Parathyroid adenoma (tissue), 2 donors: ENCODE data around the gene PHF21B.

Experiments used
- H2AFZ ChIP-seq: fragments of 300-600 bp; sonication (generic); one replicate; pipeline ENCODE4 v1.7.0; 2017; ENCODE audit warnings: antibody characterized with exemption, mild to moderate bottlenecking
- H3K27ac ChIP-seq: fragments of 300-600 bp; sonication (generic); one replicate; pipeline ENCODE4 v1.7.0; 2017
- H3K27me3 ChIP-seq: fragments of 300-600 bp; sonication (generic); one replicate; pipeline ENCODE4 v1.7.0; 2017; ENCODE audit warnings: low read length; ENCODE audit not compliant: control insufficient read depth, insufficient read depth
- H3K36me3 ChIP-seq: fragments of 300-600 bp; sonication (generic); one replicate; pipeline ENCODE4 v1.7.0; 2017; ENCODE audit warnings: low read length; ENCODE audit not compliant: control insufficient read depth, insufficient read depth
- H3K4me1 ChIP-seq: fragments of 300-600 bp; sonication (generic); one replicate; pipeline ENCODE4 v1.7.0; 2017; ENCODE audit warnings: control low read depth
- H3K4me2 ChIP-seq: fragments of 300-600 bp; sonication (generic); one replicate; pipeline ENCODE4 v1.7.0; 2017; ENCODE audit warnings: low read length
- H3K4me3 ChIP-seq: fragments of 300-600 bp; sonication (generic); one replicate; pipeline ENCODE4 v1.7.0; 2017; ENCODE audit warnings: low read depth, low read length
- H3K79me2 ChIP-seq: fragments of 300-600 bp; sonication (generic); one replicate; pipeline ENCODE4 v1.7.0; 2017; ENCODE audit warnings: control low read depth
- H3K9ac ChIP-seq: fragments of 300-600 bp; sonication (generic); one replicate; pipeline ENCODE4 v1.7.0; 2017; ENCODE audit warnings: mild to moderate bottlenecking
- H3K9me3 ChIP-seq: fragments of 300-600 bp; sonication (generic); one replicate; pipeline ENCODE4 v1.7.0; 2017; ENCODE audit warnings: low read length; ENCODE audit not compliant: control insufficient read depth
- TF ChIP-seq, protein P1 (sequence below): fragments of 300-600 bp; sonication (generic); IDR thresholded peaks from one replicate; pipeline ENCODE4 v1.7.0; 2017; ENCODE audit warnings: antibody characterized with exemption, mild to moderate bottlenecking
- donor health status: primary hyperparathyroidism.

The PHF21B gene

DNA sequence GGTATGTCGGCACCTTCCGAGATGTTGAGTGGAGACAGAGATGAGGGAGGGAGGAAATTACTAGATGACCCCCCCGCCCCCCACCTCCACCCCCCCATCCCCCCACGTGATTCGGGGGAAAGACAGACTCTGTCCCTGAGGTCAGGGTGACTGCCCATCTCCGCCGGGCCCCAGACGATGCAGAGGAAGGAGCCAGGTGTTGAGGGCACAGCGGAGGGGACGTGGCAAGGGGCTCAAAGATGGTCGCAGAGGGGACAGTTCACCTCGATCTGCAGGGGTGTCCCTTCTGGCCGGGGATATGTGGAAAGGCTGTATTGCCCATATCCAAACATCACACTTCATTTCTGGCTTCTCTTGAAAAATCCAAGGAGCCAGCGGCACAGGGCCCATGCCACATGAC, 14.1 kb downstream of the PHF21B start:
- TF ChIP-seq, protein P1, sequence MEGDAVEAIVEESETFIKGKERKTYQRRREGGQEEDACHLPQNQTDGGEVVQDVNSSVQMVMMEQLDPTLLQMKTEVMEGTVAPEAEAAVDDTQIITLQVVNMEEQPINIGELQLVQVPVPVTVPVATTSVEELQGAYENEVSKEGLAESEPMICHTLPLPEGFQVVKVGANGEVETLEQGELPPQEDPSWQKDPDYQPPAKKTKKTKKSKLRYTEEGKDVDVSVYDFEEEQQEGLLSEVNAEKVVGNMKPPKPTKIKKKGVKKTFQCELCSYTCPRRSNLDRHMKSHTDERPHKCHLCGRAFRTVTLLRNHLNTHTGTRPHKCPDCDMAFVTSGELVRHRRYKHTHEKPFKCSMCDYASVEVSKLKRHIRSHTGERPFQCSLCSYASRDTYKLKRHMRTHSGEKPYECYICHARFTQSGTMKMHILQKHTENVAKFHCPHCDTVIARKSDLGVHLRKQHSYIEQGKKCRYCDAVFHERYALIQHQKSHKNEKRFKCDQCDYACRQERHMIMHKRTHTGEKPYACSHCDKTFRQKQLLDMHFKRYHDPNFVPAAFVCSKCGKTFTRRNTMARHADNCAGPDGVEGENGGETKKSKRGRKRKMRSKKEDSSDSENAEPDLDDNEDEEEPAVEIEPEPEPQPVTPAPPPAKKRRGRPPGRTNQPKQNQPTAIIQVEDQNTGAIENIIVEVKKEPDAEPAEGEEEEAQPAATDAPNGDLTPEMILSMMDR = no peak
- H3K79me2 ChIP-seq = peaks cover 31% of the 10 kb centered on the region

DNA sequence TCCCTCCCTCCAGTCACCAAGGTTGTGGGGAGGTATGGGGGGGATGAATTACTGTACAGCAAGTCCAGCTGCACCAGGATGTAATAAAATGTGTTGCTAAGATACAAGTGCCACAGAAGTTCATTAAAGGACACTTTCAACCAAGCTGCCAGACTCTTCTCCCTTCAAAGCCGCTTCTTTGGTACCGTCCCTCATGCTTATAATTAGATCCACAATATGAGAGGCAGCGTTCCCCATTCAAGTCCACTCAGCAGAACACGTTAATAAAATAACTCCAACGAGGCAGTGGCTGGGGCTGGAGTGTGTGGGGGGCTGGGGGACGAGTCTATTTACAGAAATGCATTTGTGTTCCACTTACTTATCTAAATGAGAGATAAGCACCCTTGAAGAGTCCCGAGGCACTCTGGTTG, 14.7 kb downstream of the PHF21B start:
- TF ChIP-seq, protein P1 = no peak
- H3K4me3 ChIP-seq = no peak overlapping the region
- no peak overlapping the region for H3K9ac ChIP-seq
- no peak overlapping the region for H2AFZ ChIP-seq
- no peaks in the 10 kb centered on the region for H3K27me3 ChIP-seq
- H3K27ac ChIP-seq = no peak overlapping the region
- no peaks in the 10 kb centered on the region for H3K36me3 ChIP-seq
- H3K79me2 ChIP-seq = peaks cover 25% of the 10 kb centered on the region
- no peak overlapping the region for H3K4me2 ChIP-seq
- H3K9me3 ChIP-seq = no peaks in the 10 kb centered on the region
- no peaks in the 10 kb centered on the region for H3K4me1 ChIP-seq

More for the DNA sequence above, 14.1 kb downstream of the PHF21B start:
- no peaks in the 10 kb centered on the region for H3K27me3 ChIP-seq
- no peak overlapping the region for H2AFZ ChIP-seq
- H3K36me3 ChIP-seq = no peaks in the 10 kb centered on the region
- H3K4me2 ChIP-seq = no peak overlapping the region
- no peak overlapping the region for H3K4me3 ChIP-seq
- no peak overlapping the region for H3K27ac ChIP-seq
- no peak overlapping the region for H3K9ac ChIP-seq
- no peaks in the 10 kb centered on the region for H3K4me1 ChIP-seq
- H3K9me3 ChIP-seq = no peaks in the 10 kb centered on the region

DNA sequence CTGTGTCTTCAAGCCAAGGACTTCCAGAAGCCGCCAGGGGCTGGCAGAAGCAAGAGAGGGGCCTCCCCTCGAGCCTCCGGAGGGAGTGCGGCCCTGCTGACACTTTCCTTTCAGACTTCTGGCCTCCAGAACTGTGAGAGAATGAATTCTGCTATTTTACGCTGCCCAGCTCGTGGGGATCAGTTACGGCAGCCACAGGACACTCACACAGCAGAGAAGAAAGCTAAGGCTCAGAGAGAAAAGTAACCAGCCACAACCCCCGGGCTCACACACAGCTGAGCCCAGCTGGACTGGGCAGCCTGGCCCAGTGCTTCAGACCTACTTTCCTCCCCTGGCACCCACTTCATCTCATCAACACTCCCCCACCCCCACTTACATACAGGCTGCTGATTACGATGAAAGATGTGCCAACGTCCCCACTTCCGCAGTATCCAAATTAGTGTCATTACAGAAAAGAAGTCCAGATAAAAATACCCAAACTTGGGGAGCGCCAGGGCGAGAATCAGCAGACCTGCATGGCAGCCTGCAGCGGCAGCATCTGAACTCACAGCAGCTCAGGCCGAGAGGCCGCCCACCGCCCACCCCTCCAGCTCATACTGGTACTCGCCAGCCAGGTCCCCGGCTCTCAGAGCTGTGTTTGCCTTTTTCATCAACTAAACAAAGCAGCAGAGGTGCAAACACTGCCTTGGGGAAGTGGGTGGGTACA, 15.3 kb downstream of the PHF21B start:
- Histone ChIP-seq H3K4me3 (no peak overlapping the region), H2AFZ (no peak overlapping the region), H3K27ac (no peak overlapping the region), H3K27me3 (no peaks in the 10 kb centered on the region), H3K4me1 (no peaks in the 10 kb centered on the region), H3K79me2 (peaks cover 25% of the 10 kb centered on the region), H3K4me2 (no peak overlapping the region), H3K9ac (no peak overlapping the region), H3K36me3 (no peaks in the 10 kb centered on the region), H3K9me3 (no peaks in the 10 kb centered on the region)
- TF ChIP-seq, protein P1 = no peak

DNA sequence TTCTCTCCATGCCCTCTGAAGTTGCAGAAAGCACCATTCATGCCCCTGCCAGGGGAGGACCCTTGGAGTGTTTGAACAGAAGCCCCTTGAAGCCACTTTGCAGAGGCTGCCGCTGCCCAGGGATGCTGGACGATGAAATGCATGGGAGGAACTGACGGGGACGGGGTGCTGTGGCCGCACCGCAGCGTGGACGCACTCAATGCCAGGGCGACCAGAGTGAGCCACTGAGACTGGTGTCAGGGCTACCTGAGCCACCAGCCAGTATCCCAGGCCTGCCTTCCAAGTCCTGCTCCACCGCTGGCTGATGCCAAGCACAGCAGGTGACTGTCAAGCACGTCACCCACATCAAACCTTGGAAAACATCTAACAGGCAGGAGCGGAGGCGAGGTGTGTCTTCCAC, 17.6 kb downstream of the PHF21B start:
- peaks cover 21% of the 10 kb centered on the region for H3K79me2 ChIP-seq
- H3K9me3 ChIP-seq = no peaks in the 10 kb centered on the region
- H3K9ac ChIP-seq = no peak overlapping the region
- H3K4me2 ChIP-seq = no peak overlapping the region
- H3K4me1 ChIP-seq = no peaks in the 10 kb centered on the region
- TF ChIP-seq, protein P1 = no peak
- H2AFZ ChIP-seq = no peak overlapping the region
- no peaks in the 10 kb centered on the region for H3K27me3 ChIP-seq
- no peaks in the 10 kb centered on the region for H3K36me3 ChIP-seq
- H3K27ac ChIP-seq = no peak overlapping the region
- H3K4me3 ChIP-seq = no peak overlapping the region

DNA sequence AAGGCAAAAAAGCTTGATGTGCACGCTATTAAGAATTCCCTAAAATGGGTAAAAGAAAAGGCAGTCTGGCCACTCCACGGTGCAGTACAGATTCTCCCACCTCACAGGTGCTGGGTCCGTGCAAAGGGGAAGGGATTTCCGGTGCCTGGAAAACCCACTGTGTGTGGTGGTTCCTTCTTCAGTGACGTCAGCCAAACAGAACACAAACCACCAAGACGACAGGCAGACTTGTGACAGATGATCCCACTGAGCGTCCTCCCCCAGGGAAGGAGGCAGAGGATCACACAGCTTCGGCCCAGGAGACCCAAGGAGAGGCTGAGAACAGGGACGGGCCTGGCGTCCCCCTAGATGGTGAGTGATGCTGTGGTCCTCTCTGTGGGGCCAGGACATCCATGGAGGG, 18.6 kb downstream of the PHF21B start:
- no peak overlapping the region for H3K4me2 ChIP-seq
- no peak overlapping the region for H3K9ac ChIP-seq
- no peak overlapping the region for H3K27ac ChIP-seq
- no peaks in the 10 kb centered on the region for H3K27me3 ChIP-seq
- TF ChIP-seq, protein P1 = no peak
- H3K4me1 ChIP-seq = no peaks in the 10 kb centered on the region
- H3K36me3 ChIP-seq = no peaks in the 10 kb centered on the region
- H3K9me3 ChIP-seq = no peaks in the 10 kb centered on the region
- H2AFZ ChIP-seq = no peak overlapping the region
- peaks cover 20% of the 10 kb centered on the region for H3K79me2 ChIP-seq
- no peak overlapping the region for H3K4me3 ChIP-seq
